Measurements from ENCODE around the gene HIPK3. TPM values are rescaled to one million over a fixed set of nuclear protein-coding genes. Genes with fewer than 3 reads are reported as not detected.

The HIPK3 gene
- total RNA-seq, 3 donors from 2014 or later (not counting 1 experiment from before 2014, with no cell fraction given) = 80.6 to 92.9 (median 87.7) TPM

- no peak overlapping the region for H3K27ac Mint-ChIP-seq
- Histone ChIP-seq H3K27me3 (ENCODE audit: control insufficient read depth, insufficient read depth, low read length) (no peaks in the 10 kb centered on the region), H3K27ac (ENCODE audit: low read length) (no peak overlapping the region), H3K4me3 (ENCODE audit: low read length) (no peak overlapping the region), H3K4me1 (ENCODE audit: control insufficient read depth, insufficient read depth, low read length) (no peaks in the 10 kb centered on the region), H3K9me3 (ENCODE audit: control insufficient read depth, insufficient read depth, low read length) (no peaks in the 10 kb centered on the region), H3K36me3 (ENCODE audit: control insufficient read depth, insufficient read depth, low read length) (no peaks in the 10 kb centered on the region)
- DNase-seq = no peak
- intact Hi-C loops (cut with micrococcal nuclease) = no loop called here
- no peaks in the 10 kb centered on the region for H3K36me3 Mint-ChIP-seq
- H3K4me1 Mint-ChIP-seq = no peaks in the 10 kb centered on the region
- peaks cover 0 to 3% of the 10 kb centered on the region in 2 donors for H3K27me3 Mint-ChIP-seq (ENCODE audit: low read depth in 2 of 2)
- H3K9me3 Mint-ChIP-seq = no peaks in the 10 kb centered on the region
- no peak overlapping the region for H3K4me3 Mint-ChIP-seq
- no peak for TF ChIP-seq CTCF (IDR thresholded peaks at IDR 0.05)
- no peak for ATAC-seq
- 92% methylated on average over 4 of the region's 7 CpGs for WGBS (ENCODE audit: insufficient coverage)
These were observed 35.0 kb upstream of the HIPK3 start for GRCh38 chr11:33222052-33222750.

- no peak for TF ChIP-seq CTCF (IDR thresholded peaks at IDR 0.05)
- Histone ChIP-seq H3K27me3 (ENCODE audit: control insufficient read depth, insufficient read depth, low read length) (no peaks in the 10 kb centered on the region), H3K36me3 (ENCODE audit: control insufficient read depth, insufficient read depth, low read length) (no peaks in the 10 kb centered on the region), H3K9me3 (ENCODE audit: control insufficient read depth, insufficient read depth, low read length) (no peaks in the 10 kb centered on the region), H3K4me3 (ENCODE audit: low read length) (no peak overlapping the region), H3K4me1 (ENCODE audit: control insufficient read depth, insufficient read depth, low read length) (no peaks in the 10 kb centered on the region), H3K27ac (ENCODE audit: low read length) (no peak overlapping the region)
- Mint-ChIP-seq H3K9me3 (no peaks in the 10 kb centered on the region), H3K4me3 (no peak overlapping the region), H3K36me3 (no peaks in the 10 kb centered on the region), H3K27me3 (ENCODE audit: low read depth in 2 of 2) (no peaks in the 10 kb centered on the region), H3K4me1 (no peaks in the 10 kb centered on the region), H3K27ac (no peak overlapping the region)
- intact Hi-C loops (cut with micrococcal nuclease) = no loop called here
- DNase-seq (no peak), ATAC-seq (no peak)
These were observed 31.8 kb upstream of the HIPK3 start for GRCh38 chr11:33225371-33225770.

GRCh38 chr11:33227578-33228261 is 29.5 kb upstream of the HIPK3 start:
- no peak for TF ChIP-seq CTCF (IDR thresholded peaks at IDR 0.05)
- Histone ChIP-seq H3K27me3 (ENCODE audit: control insufficient read depth, insufficient read depth, low read length) (no peaks in the 10 kb centered on the region), H3K36me3 (ENCODE audit: control insufficient read depth, insufficient read depth, low read length) (no peaks in the 10 kb centered on the region), H3K4me3 (ENCODE audit: low read length) (no peak overlapping the region), H3K4me1 (ENCODE audit: control insufficient read depth, insufficient read depth, low read length) (no peaks in the 10 kb centered on the region), H3K27ac (ENCODE audit: low read length) (no peak overlapping the region), H3K9me3 (ENCODE audit: control insufficient read depth, insufficient read depth, low read length) (no peaks in the 10 kb centered on the region)
- H3K36me3 Mint-ChIP-seq = no peaks in the 10 kb centered on the region
- H3K4me3 Mint-ChIP-seq = no peak overlapping the region
- intact Hi-C loops (cut with micrococcal nuclease) = no loop called here
- DNase-seq (no peak), ATAC-seq (no peak)
- H3K9me3 Mint-ChIP-seq = no peaks in the 10 kb centered on the region
- H3K27me3 Mint-ChIP-seq (ENCODE audit: low read depth in 2 of 2) = no peaks in the 10 kb centered on the region
- H3K4me1 Mint-ChIP-seq = no peaks in the 10 kb centered on the region
- WGBS (ENCODE audit: insufficient coverage) = 89% methylated on average over 1 of the region's 2 CpGs
- no peak overlapping the region for H3K27ac Mint-ChIP-seq
